Stimulated activated naive CD8-positive, alpha-beta T cell treated with anti-CD3 and anti-CD28 coated beads, Interleukin-15, Interleukin-2, amounts not matched to agents 100 ng/mL and 50 ng/mL, for 24 hours (primary cell): ENCODE measurements around the gene TBPL2.
"Not testable (repeated sequence)": the region's sequence is repeated elsewhere in the genome, so short reads cannot be mapped to it uniquely, and the experiment has no call there.

Source experiments
- H3K27ac Mint-ChIP-seq: one replicate; pipeline ENCODE4 v1.8.0; 2021; ENCODE audit warnings: mild to moderate bottlenecking, mixed read lengths
- H3K27me3 Mint-ChIP-seq: one replicate; pipeline ENCODE4 v1.8.0; 2021; ENCODE audit warnings: mixed read lengths
- H3K36me3 Mint-ChIP-seq: one replicate; pipeline ENCODE4 v1.8.0; 2021; ENCODE audit warnings: low read depth, mixed read lengths
- H3K4me1 Mint-ChIP-seq: one replicate; pipeline ENCODE4 v1.8.0; 2021; ENCODE audit warnings: low read depth, mixed read lengths
- H3K4me3 Mint-ChIP-seq: one replicate; pipeline ENCODE4 v1.8.0; 2021; ENCODE audit warnings: mild to moderate bottlenecking, mixed read lengths
- H3K9me3 Mint-ChIP-seq: one replicate; pipeline ENCODE4 v1.8.0; 2021; ENCODE audit warnings: mixed read lengths

TBPL2 gene

DNA sequence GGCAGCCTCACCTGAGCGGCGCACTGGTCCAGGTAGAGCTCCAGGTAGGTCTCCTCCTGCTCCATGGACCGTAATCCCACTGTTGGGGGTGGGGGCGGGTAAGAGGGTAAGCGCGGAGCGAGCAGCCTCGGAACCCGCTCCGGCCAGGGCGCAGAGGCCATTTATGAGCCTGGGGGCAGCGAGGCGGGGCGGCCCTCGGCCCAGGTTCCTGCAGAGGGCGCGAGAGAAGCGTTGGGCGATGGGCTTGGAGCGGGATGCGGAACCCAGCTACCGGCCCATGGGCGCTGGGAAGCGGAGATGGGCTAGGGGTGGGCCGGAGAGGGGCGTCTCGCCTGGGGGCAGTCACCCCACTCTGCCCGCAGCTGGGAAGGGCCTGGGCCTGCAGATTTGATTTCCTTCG, at the start of gene TBPL2:
Gene TBPL2, minus strand, starts transcription at position 232 of the 400 bp plus-strand sequence. Its CDS starts 167 bp downstream, at position 65.
- H3K4me1 Mint-ChIP-seq, result no peaks in the 10 kb centered on the region
- no peaks in the 10 kb centered on the region for H3K9me3 Mint-ChIP-seq
- no peak within 1 kb of the TSS for H3K27ac Mint-ChIP-seq
- no peaks in the 10 kb centered on the region for H3K27me3 Mint-ChIP-seq
- H3K36me3 Mint-ChIP-seq, result no peaks in the 10 kb centered on the region
- no peak within 1 kb of the TSS for H3K4me3 Mint-ChIP-seq

- peaks cover 4% of the 10 kb centered on the region for H3K27me3 Mint-ChIP-seq
Observed at GRCh38 chr14:55488204-55488603, 47.8 kb upstream of the TBPL2 start.

DNA sequence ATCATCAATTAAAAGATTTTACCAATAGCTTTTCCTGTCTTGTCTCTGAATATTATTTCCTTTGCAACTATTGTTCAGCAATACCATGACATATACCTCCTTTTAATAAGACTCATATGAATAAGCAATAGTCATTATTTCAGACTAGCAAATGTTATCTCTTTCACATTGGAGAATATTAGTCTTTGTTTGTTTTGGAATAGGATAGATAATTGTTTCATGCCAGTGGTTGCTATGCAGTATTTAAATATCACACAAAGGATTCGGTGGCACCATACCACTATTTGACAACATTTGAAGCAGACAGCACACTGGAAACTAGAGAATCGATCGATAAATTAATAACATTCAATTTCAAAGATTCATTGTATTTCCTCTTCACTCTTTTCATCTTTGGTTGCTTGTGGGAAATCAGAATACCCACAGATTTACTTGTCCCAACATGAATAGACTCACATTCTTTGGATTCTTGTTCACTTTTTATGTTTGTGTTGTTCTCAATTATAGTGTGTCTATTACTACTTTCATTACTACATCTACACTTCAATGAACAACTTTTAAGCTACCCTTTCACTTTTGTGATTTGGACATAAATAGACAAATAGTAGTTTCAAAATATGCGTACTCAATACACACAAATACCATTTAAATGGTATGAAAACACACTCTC, 42.7 kb upstream of the TBPL2 start:
- Mint-ChIP-seq H3K4me3 (no peak overlapping the region), H3K27ac (no peak overlapping the region), H3K9me3 (no peaks in the 10 kb centered on the region)

More at GRCh38 chr14:55488204-55488603, 47.8 kb upstream of the TBPL2 start:
- H3K9me3 Mint-ChIP-seq, result no peaks in the 10 kb centered on the region
- H3K4me1 Mint-ChIP-seq, result no peaks in the 10 kb centered on the region
- H3K36me3 Mint-ChIP-seq, result no peaks in the 10 kb centered on the region
- H3K4me3 Mint-ChIP-seq, result no peak overlapping the region
- H3K27ac Mint-ChIP-seq, result no peak overlapping the region

DNA sequence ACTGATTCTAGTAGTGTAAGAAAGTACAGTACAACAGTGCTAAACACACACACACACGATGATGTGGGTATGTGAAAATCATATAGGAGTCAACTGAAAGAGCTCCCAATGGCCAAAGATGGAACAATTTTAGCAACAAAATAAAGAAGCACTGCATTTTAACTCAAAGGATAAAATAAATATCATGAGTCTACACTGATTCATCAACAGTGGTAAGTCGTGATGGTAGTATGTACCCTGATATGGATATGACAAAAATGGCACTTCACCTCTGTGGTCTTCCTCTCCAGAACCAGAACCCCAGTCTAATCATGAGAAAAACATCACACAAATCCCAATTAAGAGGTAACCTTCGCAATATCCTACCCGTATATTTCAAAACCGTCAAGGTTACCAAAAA, 41.4 kb upstream of the TBPL2 start:
- Mint-ChIP-seq H3K27me3 (peaks cover 2% of the 10 kb centered on the region), H3K36me3 (no peaks in the 10 kb centered on the region), H3K4me1 (no peaks in the 10 kb centered on the region), H3K4me3 (no peak overlapping the region), H3K9me3 (no peaks in the 10 kb centered on the region), H3K27ac (no peak overlapping the region)

More for the DNA sequence above, 42.7 kb upstream of the TBPL2 start:
- Mint-ChIP-seq H3K27me3 (peaks cover 2% of the 10 kb centered on the region), H3K36me3 (no peaks in the 10 kb centered on the region), H3K4me1 (no peaks in the 10 kb centered on the region)

- Mint-ChIP-seq H3K27me3 (no peaks in the 10 kb centered on the region), H3K4me1 (no peaks in the 10 kb centered on the region), H3K36me3 (no peaks in the 10 kb centered on the region), H3K27ac (no peak overlapping the region), H3K4me3 (no peak overlapping the region), H3K9me3 (no peaks in the 10 kb centered on the region)
Observed at GRCh38 chr14:55477680-55478079, 37.3 kb upstream of the TBPL2 start.

DNA sequence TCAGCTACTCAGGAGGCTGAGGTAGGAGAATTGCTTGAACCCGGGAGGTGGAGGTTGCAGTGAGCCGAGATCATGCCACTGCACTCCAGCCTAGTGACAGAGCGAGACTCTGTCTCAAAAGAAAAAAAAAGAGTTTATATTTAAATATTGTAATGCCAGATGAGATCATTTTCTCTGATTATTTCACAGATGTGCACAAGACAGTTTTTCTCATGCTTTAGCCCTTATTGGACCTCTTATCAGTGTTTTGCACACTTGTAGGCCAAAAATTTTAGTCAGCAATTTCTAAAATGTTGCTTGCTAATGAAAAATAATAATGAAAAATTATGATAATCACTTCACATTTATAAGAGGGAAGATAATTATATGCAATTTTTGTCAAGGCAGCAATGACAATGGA, 36.0 kb upstream of the TBPL2 start:
- not testable (repeated sequence) for H3K27ac Mint-ChIP-seq, H3K36me3 Mint-ChIP-seq, H3K27me3 Mint-ChIP-seq, H3K4me1 Mint-ChIP-seq, H3K4me3 Mint-ChIP-seq, H3K9me3 Mint-ChIP-seq

- Mint-ChIP-seq H3K9me3 (no peaks in the 10 kb centered on the region), H3K27ac (no peak overlapping the region), H3K27me3 (peaks cover 6% of the 10 kb centered on the region), H3K4me3 (no peak overlapping the region), H3K36me3 (no peaks in the 10 kb centered on the region), H3K4me1 (no peaks in the 10 kb centered on the region)
Observed at GRCh38 chr14:55473786-55474185, 33.4 kb upstream of the TBPL2 start.

DNA sequence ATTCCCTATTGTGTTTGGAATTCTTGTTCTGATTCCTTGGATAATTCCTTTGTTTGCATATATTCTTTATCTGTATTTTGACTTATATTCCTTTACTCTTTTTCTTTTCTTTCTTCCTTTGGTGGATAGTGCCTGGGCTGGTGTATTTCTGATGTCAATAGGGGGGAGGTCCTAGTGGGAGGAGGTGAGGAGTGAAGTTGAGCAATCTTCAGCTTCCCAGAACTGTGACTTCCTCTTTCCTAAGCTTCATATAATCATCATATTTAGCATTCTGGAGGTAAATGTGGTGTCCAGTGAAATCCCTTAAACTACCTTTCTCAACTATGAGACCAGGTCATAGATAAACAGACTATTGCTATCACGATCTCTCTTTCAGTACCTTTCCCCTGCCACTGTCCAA, 29.6 kb upstream of the TBPL2 start:
- H3K36me3 Mint-ChIP-seq, result no peaks in the 10 kb centered on the region
- H3K4me3 Mint-ChIP-seq, result no peak overlapping the region
- H3K27ac Mint-ChIP-seq, result no peak overlapping the region
- no peaks in the 10 kb centered on the region for H3K4me1 Mint-ChIP-seq
- no peaks in the 10 kb centered on the region for H3K9me3 Mint-ChIP-seq
- H3K27me3 Mint-ChIP-seq, result peaks cover 14% of the 10 kb centered on the region

GRCh38 chr14:55467307-55467706, 26.9 kb upstream of the TBPL2 start:
- Mint-ChIP-seq H3K27me3 (peaks cover 14% of the 10 kb centered on the region), H3K4me1 (peaks cover 8% of the 10 kb centered on the region), H3K9me3 (no peaks in the 10 kb centered on the region), H3K36me3 (no peaks in the 10 kb centered on the region), H3K27ac (no peak overlapping the region), H3K4me3 (no peak overlapping the region)

DNA sequence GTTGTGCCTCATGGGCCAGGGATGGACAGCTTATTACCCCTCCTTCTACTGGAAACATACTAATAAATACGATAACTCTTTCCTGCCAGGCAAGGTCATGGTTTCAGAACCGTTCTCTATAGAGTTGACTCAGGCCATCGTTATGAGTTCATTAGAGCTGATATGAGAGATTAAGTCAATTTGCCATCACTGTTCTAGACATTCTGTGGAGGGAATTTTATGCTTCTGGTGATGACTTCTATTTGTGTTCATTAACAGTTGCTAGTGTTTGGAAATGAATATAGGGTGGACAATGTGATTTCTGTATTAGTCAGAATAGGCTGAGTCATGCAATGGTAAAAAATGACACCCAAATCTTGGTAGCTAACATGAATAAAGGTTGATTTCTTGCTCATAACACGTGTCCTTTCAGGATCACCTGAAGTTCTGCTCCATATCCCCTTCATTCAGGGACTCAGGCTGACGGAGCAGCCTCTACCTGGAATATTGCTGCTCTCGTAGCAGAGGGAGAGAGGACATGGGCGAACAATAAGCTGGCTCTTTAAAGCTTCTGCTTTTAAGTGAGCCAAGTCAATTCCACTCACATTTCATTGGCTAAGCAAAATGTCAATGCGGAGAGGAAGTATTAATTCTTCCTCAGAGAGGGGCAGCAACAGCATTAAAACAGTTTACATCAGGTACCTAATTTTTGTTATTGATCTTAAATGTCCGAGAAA, 18.5 kb upstream of the TBPL2 start:
- peaks cover 20% of the 10 kb centered on the region for H3K4me1 Mint-ChIP-seq
- H3K27ac Mint-ChIP-seq, result peak overlapping the region; percentile 70
- no peak overlapping the region for H3K4me3 Mint-ChIP-seq

DNA sequence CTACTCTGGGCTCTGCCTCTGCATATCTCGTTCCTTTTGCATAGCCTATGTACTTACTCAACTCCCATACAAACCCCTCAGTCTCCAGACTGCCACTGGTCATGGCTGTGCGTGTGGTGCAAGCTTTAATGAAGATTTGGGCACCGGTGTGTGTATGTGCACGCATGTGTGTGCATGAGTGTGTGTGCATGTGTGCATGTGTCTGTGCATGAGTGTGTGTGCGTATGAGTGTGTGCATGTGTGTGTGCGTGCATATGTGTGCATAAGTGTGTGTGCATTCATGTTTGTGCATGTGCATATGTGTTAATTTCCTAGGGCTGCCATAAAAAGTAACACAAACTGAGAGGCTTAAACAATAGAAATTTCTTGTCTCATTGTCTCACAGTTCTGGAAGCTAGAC, 17.1 kb upstream of the TBPL2 start:
- Mint-ChIP-seq H3K9me3 (no peaks in the 10 kb centered on the region), H3K27ac (no peak overlapping the region), H3K4me1 (peaks cover 12% of the 10 kb centered on the region), H3K4me3 (no peak overlapping the region), H3K36me3 (no peaks in the 10 kb centered on the region), H3K27me3 (no peaks in the 10 kb centered on the region)

More for the DNA sequence above, 18.5 kb upstream of the TBPL2 start:
- Mint-ChIP-seq H3K9me3 (no peaks in the 10 kb centered on the region), H3K27me3 (no peaks in the 10 kb centered on the region), H3K36me3 (no peaks in the 10 kb centered on the region)

DNA sequence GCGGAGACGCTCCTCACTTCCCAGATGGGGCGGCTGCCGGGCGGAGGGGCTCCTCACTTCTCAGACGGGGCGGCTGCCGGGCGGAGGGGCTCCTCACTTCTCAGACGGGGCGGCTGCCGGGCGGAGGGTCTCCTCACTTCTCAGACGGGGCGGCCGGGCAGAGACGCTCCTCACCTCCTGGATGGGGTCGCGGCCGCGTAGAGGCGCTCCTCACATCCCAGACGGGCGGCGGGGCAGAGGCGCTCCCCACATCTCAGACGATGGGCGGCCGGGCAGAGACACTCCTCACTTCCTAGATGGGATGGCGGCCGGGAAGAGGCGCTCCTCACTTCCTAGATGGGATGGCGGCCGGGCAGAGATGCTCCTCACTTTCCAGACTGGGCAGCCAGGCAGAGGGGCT, 16.0 kb upstream of the TBPL2 start:
- not testable (repeated sequence) for H3K27me3 Mint-ChIP-seq, H3K36me3 Mint-ChIP-seq, H3K9me3 Mint-ChIP-seq, H3K4me3 Mint-ChIP-seq, H3K27ac Mint-ChIP-seq
- H3K4me1 Mint-ChIP-seq, result peaks cover 12% of the 10 kb centered on the region

DNA sequence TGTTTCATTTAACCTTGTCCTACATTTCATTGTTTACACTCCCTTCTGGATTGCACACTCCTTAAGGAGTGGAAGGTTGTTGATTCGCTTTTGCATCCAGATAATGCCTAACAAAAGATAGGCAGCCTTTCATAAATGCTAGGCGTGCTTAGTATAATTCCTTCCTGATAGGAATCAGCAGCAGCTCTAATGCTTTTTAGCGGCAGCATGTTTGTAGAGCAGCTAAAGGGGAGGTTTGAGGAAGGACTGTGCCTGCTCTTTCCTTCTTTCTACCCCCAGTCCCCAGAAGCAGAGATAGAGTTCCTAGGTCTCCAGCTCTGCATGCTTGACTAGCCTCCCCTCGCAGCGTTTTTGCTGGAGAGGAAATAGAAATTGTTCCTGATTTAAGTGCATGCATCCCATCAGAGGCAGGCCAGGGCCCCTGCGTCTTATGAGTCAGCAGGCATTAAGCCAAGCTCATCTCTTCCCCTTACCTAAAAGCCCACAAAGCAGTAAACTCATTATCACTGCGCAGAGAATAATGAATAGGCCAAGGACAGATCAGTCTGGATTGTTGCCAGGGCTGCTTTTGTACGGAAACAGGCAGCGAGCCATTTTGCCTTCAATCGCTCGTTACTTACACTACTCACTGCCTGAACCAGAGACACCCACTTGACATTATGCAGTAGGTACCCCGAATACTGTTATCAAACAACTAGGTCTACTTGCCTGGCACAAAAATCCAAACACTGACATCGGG, 14.0 kb upstream of the TBPL2 start:
- no peak overlapping the region for H3K4me3 Mint-ChIP-seq
- H3K36me3 Mint-ChIP-seq, result no peaks in the 10 kb centered on the region

GRCh38 chr14:55451950-55452349, 11.5 kb upstream of the TBPL2 start:
- Mint-ChIP-seq H3K27ac (no peak overlapping the region), H3K27me3 (no peaks in the 10 kb centered on the region), H3K36me3 (no peaks in the 10 kb centered on the region), H3K4me3 (no peak overlapping the region), H3K9me3 (no peaks in the 10 kb centered on the region), H3K4me1 (peaks cover 18% of the 10 kb centered on the region)

More for the DNA sequence above, 14.0 kb upstream of the TBPL2 start:
- Mint-ChIP-seq H3K27me3 (no peaks in the 10 kb centered on the region), H3K9me3 (no peaks in the 10 kb centered on the region), H3K27ac (no peak overlapping the region), H3K4me1 (peaks cover 12% of the 10 kb centered on the region)

- peaks cover 23% of the 10 kb centered on the region for H3K4me1 Mint-ChIP-seq
- H3K36me3 Mint-ChIP-seq, result no peaks in the 10 kb centered on the region
- H3K27ac Mint-ChIP-seq, result no peak overlapping the region
- H3K27me3 Mint-ChIP-seq, result no peaks in the 10 kb centered on the region
- no peaks in the 10 kb centered on the region for H3K9me3 Mint-ChIP-seq
- H3K4me3 Mint-ChIP-seq, result no peak overlapping the region
Observed at GRCh38 chr14:55451398-55451797, 11.0 kb upstream of the TBPL2 start.
